ENCODE results near the gene MUC21.
"Not testable (repeated sequence)": the region's sequence is repeated elsewhere in the genome, so short reads cannot be mapped to it uniquely, and the experiment has no call there.

MUC21 gene

GRCh38 chr6:30964075-30964474, 19.4 kb upstream of the MUC21 start:
- DNase-seq, result no peak
- in situ Hi-C loops (cut with MboI; ENCODE audit: low pct_unique_long_range_greater_than_20kb, low sequenced_read_pairs), result no loop called here

GRCh38 chr6:30965140-30965601, 18.3 kb upstream of the MUC21 start:
- in situ Hi-C loops (cut with MboI; ENCODE audit: low pct_unique_long_range_greater_than_20kb, low sequenced_read_pairs), result no loop called here
- DNase-seq, result no peak

- in situ Hi-C loops (cut with MboI; ENCODE audit: low pct_unique_long_range_greater_than_20kb, low sequenced_read_pairs), result no loop called here
- DNase-seq, result no peak
Observed at GRCh38 chr6:30966154-30966553, 17.4 kb upstream of the MUC21 start.

- DNase-seq, result not testable (repeated sequence)
Observed at GRCh38 chr6:30969171-30969570, 14.3 kb upstream of the MUC21 start.

GRCh38 chr6:30970946-30971345, 12.6 kb upstream of the MUC21 start:
- DNase-seq, result no peak
- in situ Hi-C loops (cut with MboI; ENCODE audit: low pct_unique_long_range_greater_than_20kb, low sequenced_read_pairs), result no loop called here

More at GRCh38 chr6:30969171-30969570, 14.3 kb upstream of the MUC21 start:
- in situ Hi-C loops (cut with MboI; ENCODE audit: low pct_unique_long_range_greater_than_20kb, low sequenced_read_pairs), result not testable (repeated sequence)

- DNase-seq, result no peak
- in situ Hi-C loops (cut with MboI; ENCODE audit: low pct_unique_long_range_greater_than_20kb, low sequenced_read_pairs), result no loop called here
Observed at GRCh38 chr6:30972816-30973215, 10.7 kb upstream of the MUC21 start.

- in situ Hi-C loops (cut with MboI; ENCODE audit: low pct_unique_long_range_greater_than_20kb, low sequenced_read_pairs), result no loop called here
Observed at GRCh38 chr6:30974490-30975252, 8.8 kb upstream of the MUC21 start.

GRCh38 chr6:30979141-30979540, 4.4 kb upstream of the MUC21 start:
- in situ Hi-C loops (cut with MboI; ENCODE audit: low pct_unique_long_range_greater_than_20kb, low sequenced_read_pairs), result no loop called here
- no peak for DNase-seq

More at GRCh38 chr6:30974490-30975252, 8.8 kb upstream of the MUC21 start:
- DNase-seq, result no peak

- in situ Hi-C loops (cut with MboI; ENCODE audit: low pct_unique_long_range_greater_than_20kb, low sequenced_read_pairs), result no loop called here
- no peak for DNase-seq
Observed at GRCh38 chr6:30979690-30980089, 3.8 kb upstream of the MUC21 start.

- DNase-seq, result no peak
- in situ Hi-C loops (cut with MboI; ENCODE audit: low pct_unique_long_range_greater_than_20kb, low sequenced_read_pairs), result no loop called here
Observed at GRCh38 chr6:30981942-30982772, 1.4 kb upstream of the MUC21 start.

- in situ Hi-C loops (cut with MboI; ENCODE audit: low pct_unique_long_range_greater_than_20kb, low sequenced_read_pairs), result no loop called here
- no peak for DNase-seq
Observed at GRCh38 chr6:30985490-30985889, 2.0 kb downstream of the MUC21 start.

- no peak for DNase-seq
- in situ Hi-C loops (cut with MboI; ENCODE audit: low pct_unique_long_range_greater_than_20kb, low sequenced_read_pairs), result no loop called here
Observed at GRCh38 chr6:30987304-30987703, 3.8 kb downstream of the MUC21 start.

GRCh38 chr6:30988209-30988825, 4.8 kb downstream of the MUC21 start:
- in situ Hi-C loops (cut with MboI; ENCODE audit: low pct_unique_long_range_greater_than_20kb, low sequenced_read_pairs), result no loop called here

GRCh38 chr6:30990422-30991086, 7.0 kb downstream of the MUC21 start:
- DNase-seq, result no peak
- in situ Hi-C loops (cut with MboI; ENCODE audit: low pct_unique_long_range_greater_than_20kb, low sequenced_read_pairs), result no loop called here

More at GRCh38 chr6:30988209-30988825, 4.8 kb downstream of the MUC21 start:
- no peak for DNase-seq

- in situ Hi-C loops (cut with MboI; ENCODE audit: low pct_unique_long_range_greater_than_20kb, low sequenced_read_pairs), result no loop called here
- no peak for DNase-seq
Observed at GRCh38 chr6:30991891-30992290, 8.4 kb downstream of the MUC21 start.

GRCh38 chr6:30997301-30997700, 13.8 kb downstream of the MUC21 start:
- in situ Hi-C loops (cut with MboI; ENCODE audit: low pct_unique_long_range_greater_than_20kb, low sequenced_read_pairs), result no loop called here
- DNase-seq, result no peak

GRCh38 chr6:30998785-30999184, 15.3 kb downstream of the MUC21 start:
- in situ Hi-C loops (cut with MboI; ENCODE audit: low pct_unique_long_range_greater_than_20kb, low sequenced_read_pairs), result no loop called here
- no peak for DNase-seq

GRCh38 chr6:31000067-31000860, 16.7 kb downstream of the MUC21 start:
- DNase-seq; in situ Hi-C loops (cut with MboI; ENCODE audit: low pct_unique_long_range_greater_than_20kb, low sequenced_read_pairs): not testable (repeated sequence)

Measured in KBM-7 (cell line).